ENCODE measurements around the gene DPYSL5. TPM values are rescaled to one million over a fixed set of nuclear protein-coding genes. Genes with fewer than 3 reads are reported as not detected.

Gene DPYSL5
- total and polyA plus RNA-seq, 2 of the 13 experiments (the other 11 are each of a cell fraction or from before 2014, with no cell fraction given) = 0.15 TPM; not detected in 1

DNA sequence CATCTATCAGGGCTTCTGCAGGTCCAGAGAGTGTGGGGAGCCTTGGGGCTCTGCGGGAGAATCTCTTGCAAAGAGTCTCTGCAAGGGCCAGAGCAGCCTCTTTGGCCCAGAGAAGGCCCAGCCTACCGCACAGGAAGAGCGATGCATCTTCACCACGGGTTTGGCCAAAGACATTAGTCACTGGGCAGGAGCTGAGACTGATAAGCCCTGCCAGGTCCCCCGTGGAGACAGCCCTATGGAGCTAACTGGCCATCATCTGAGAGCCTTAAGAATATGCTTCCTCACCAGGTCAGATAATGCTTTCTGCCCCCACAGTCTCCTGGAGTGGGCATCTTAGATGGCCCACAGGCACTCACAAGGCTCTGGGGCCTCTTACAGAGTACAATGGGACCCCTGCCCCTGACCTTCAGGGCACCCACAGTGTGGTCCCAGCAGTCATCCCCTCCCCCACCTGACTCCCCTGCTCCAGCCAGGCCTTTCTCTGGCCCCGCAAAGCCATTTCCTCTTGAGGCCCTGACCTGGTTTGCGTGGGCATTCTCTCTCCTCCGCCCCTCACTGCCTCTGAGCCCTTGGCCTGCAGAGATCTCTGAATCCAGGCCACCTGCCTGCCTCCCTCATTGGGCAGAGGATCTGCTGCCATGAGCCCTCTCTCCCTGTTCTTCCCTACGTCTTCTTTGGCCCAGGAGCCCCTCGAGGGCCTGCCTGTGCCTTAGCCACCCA, 90.6 kb downstream of the DPYSL5 start:
- Histone ChIP-seq H3K4me3 (replicated peaks in 1 of 3; ENCODE audit: insufficient read depth in 1 of 3, low read depth in 2 of 3, low read length in 3 of 3) (no peak overlapping the region), H3K79me2 (ENCODE audit: insufficient read depth, low read length) (no peaks in the 10 kb centered on the region), H4K20me1 (ENCODE audit: insufficient read depth, low read length) (no peaks in the 10 kb centered on the region), H3K27me3 (ENCODE audit: control insufficient read depth in 1 of 2, insufficient read depth in 2 of 2, low read length in 2 of 2) (peaks cover 10 to 64% of the 10 kb centered on the region in 2 experiments; a peak in 4 of 5 replicates), H3K36me3 (replicated peaks in 1 of 2; ENCODE audit: control insufficient read depth in 1 of 2, insufficient read depth in 2 of 2, low read length in 2 of 2) (no peaks in the 10 kb centered on the region), H3K9me3 (ENCODE audit: low read length) (no peaks in the 10 kb centered on the region), H3K4me1 (ENCODE audit: insufficient read depth, low read length) (peaks cover 10% of the 10 kb centered on the region), H3K27ac (ENCODE audit: extremely low read length, insufficient read depth, low read length) (no peak overlapping the region), H3K9ac (ENCODE audit: insufficient read depth, low read depth, low read length) (no peak overlapping the region), H3K4me2 (ENCODE audit: low read depth, low read length) (no peak overlapping the region), H2AFZ (ENCODE audit: low read length) (no peak overlapping the region)
- ChIA-PET POLR2A (no interaction called here), CTCF (ENCODE audit: low intra/inter-chr PET ratio, low total read pairs) (interaction anchor here (0.9 kb wide), 1 partner anchor 93 kb away, joined by 3 read pairs; no protein-coding TSS in a partner anchor)
- WGBS (ENCODE audit: low lambda C conversion rate) = 52% methylated on average over 8 of the region's 10 CpGs
- in situ Hi-C loops (cut with HindIII; ENCODE audit: extremely low pct_ligation_motif_present, low pct_unique_long_range_greater_than_20kb) (no loop called here), intact Hi-C loops (cut with micrococcal nuclease; ENCODE audit: unreplicated experiment) (loop anchor here (1.0 kb wide), 1 partner anchor 38 kb away; no protein-coding TSS in a partner anchor)
- BruUV-seq (replicated peaks) = no TSS peak
- DNase-seq (ENCODE audit: low spot score) (no peak), ATAC-seq (no peak), FAIRE-seq (no peak)
- TF ChIP-seq, protein P1, sequence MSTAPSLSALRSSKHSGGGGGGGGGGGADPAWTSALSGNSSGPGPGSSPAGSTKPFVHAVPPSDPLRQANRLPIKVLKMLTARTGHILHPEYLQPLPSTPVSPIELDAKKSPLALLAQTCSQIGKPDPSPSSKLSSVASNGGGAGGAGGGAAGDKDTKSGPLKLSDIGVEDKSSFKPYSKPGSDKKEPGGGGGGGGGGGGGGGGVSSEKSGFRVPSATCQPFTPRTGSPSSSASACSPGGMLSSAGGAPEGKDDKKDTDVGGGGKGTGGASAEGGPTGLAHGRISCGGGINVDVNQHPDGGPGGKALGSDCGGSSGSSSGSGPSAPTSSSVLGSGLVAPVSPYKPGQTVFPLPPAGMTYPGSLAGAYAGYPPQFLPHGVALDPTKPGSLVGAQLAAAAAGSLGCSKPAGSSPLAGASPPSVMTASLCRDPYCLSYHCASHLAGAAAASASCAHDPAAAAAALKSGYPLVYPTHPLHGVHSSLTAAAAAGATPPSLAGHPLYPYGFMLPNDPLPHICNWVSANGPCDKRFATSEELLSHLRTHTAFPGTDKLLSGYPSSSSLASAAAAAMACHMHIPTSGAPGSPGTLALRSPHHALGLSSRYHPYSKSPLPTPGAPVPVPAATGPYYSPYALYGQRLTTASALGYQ (CRISPR knock-in tag; IDR thresholded peaks at IDR 0.05) = no peak

DNA sequence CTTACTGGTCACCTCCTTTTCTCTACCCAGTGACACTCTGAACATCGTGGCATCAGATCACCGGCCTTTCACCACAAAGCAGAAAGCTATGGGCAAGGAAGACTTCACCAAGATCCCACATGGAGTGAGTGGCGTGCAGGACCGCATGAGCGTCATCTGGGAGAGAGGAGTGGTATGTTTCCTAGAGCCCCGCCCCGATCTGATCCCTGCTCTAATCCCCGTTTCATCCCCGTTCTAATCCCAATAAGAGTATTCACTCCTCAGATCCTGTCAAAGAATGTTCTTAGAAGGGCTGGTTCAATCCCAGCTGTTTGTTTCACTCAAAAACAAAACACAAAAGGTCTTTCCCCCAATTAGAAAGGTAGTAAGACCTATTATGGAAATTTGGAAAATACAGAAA, 92.1 kb downstream of the DPYSL5 start:
- BruUV-seq (replicated peaks) = no TSS peak
- ATAC-seq (no peak), FAIRE-seq (no peak), DNase-seq (ENCODE audit: low spot score) (no peak)
- in situ Hi-C loops (cut with HindIII; ENCODE audit: extremely low pct_ligation_motif_present, low pct_unique_long_range_greater_than_20kb) (loop anchor here (5.0 kb wide), 1 partner anchor 93 kb away; the partner anchor contains the start of gene DPYSL5), intact Hi-C loops (cut with micrococcal nuclease; ENCODE audit: unreplicated experiment) (no loop called here)
- Histone ChIP-seq H3K79me2 (ENCODE audit: insufficient read depth, low read length) (no peaks in the 10 kb centered on the region), H3K36me3 (replicated peaks in 1 of 2; ENCODE audit: control insufficient read depth in 1 of 2, insufficient read depth in 2 of 2, low read length in 2 of 2) (no peaks in the 10 kb centered on the region), H3K4me2 (ENCODE audit: low read depth, low read length) (no peak overlapping the region), H3K27me3 (ENCODE audit: control insufficient read depth in 1 of 2, insufficient read depth in 2 of 2, low read length in 2 of 2) (peaks cover 6 to 56% of the 10 kb centered on the region in 2 experiments), H3K4me1 (ENCODE audit: insufficient read depth, low read length) (peaks cover 15% of the 10 kb centered on the region), H3K27ac (ENCODE audit: extremely low read length, insufficient read depth, low read length) (no peak overlapping the region), H3K9ac (ENCODE audit: insufficient read depth, low read depth, low read length) (no peak overlapping the region), H2AFZ (ENCODE audit: low read length) (no peak overlapping the region), H3K9me3 (ENCODE audit: low read length) (no peaks in the 10 kb centered on the region), H3K4me3 (replicated peaks in 1 of 3; ENCODE audit: insufficient read depth in 1 of 3, low read depth in 2 of 3, low read length in 3 of 3) (no peak overlapping the region), H4K20me1 (ENCODE audit: insufficient read depth, low read length) (no peaks in the 10 kb centered on the region)
- ChIA-PET POLR2A (interaction anchor here (0.7 kb wide), 1 partner anchor 88 kb away, joined by 3 read pairs; no protein-coding TSS in a partner anchor), CTCF (ENCODE audit: low intra/inter-chr PET ratio, low total read pairs) (interaction anchor here (4.6 kb wide), 1 partner anchor 94 kb away, joined by 80 read pairs; the partner anchor contains the start of gene DPYSL5)
- WGBS (ENCODE audit: low lambda C conversion rate) = 21% methylated on average over 9 of the region's 9 CpGs
- no peak for TF ChIP-seq MTF2 (CRISPR knock-in tag; IDR thresholded peaks at IDR 0.05; ENCODE audit: borderline replicate concordance)
- TF ChIP-seq, protein P2, sequence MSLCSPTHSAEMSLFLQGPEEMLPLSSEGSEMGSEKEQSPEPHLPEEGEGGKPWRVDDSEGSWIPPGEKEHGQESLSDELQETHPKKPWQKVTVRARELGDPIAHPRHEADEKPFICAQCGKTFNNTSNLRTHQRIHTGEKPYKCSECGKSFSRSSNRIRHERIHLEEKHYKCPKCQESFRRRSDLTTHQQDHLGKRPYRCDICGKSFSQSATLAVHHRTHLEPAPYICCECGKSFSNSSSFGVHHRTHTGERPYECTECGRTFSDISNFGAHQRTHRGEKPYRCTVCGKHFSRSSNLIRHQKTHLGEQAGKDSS (CRISPR knock-in tag; IDR thresholded peaks at IDR 0.05; ENCODE audit: borderline replicate concordance, low read depth) = no peak
- TF ChIP-seq ZFP90 (CRISPR knock-in tag; IDR thresholded peaks at IDR 0.05; ENCODE audit: borderline replicate concordance) = no peak
- TF ChIP-seq PRPF4 (IDR thresholded peaks at IDR 0.05; ENCODE audit: low read depth, low read length, poor library complexity, severe bottlenecking) = no peak
- no peak for TF ChIP-seq CBX5 (CRISPR knock-in tag; IDR thresholded peaks at IDR 0.05; ENCODE audit: borderline replicate concordance)
- no peak for TF ChIP-seq GTF3A (CRISPR knock-in tag; conservative IDR thresholded peaks at IDR 0.05)
- TF ChIP-seq, protein P3, sequence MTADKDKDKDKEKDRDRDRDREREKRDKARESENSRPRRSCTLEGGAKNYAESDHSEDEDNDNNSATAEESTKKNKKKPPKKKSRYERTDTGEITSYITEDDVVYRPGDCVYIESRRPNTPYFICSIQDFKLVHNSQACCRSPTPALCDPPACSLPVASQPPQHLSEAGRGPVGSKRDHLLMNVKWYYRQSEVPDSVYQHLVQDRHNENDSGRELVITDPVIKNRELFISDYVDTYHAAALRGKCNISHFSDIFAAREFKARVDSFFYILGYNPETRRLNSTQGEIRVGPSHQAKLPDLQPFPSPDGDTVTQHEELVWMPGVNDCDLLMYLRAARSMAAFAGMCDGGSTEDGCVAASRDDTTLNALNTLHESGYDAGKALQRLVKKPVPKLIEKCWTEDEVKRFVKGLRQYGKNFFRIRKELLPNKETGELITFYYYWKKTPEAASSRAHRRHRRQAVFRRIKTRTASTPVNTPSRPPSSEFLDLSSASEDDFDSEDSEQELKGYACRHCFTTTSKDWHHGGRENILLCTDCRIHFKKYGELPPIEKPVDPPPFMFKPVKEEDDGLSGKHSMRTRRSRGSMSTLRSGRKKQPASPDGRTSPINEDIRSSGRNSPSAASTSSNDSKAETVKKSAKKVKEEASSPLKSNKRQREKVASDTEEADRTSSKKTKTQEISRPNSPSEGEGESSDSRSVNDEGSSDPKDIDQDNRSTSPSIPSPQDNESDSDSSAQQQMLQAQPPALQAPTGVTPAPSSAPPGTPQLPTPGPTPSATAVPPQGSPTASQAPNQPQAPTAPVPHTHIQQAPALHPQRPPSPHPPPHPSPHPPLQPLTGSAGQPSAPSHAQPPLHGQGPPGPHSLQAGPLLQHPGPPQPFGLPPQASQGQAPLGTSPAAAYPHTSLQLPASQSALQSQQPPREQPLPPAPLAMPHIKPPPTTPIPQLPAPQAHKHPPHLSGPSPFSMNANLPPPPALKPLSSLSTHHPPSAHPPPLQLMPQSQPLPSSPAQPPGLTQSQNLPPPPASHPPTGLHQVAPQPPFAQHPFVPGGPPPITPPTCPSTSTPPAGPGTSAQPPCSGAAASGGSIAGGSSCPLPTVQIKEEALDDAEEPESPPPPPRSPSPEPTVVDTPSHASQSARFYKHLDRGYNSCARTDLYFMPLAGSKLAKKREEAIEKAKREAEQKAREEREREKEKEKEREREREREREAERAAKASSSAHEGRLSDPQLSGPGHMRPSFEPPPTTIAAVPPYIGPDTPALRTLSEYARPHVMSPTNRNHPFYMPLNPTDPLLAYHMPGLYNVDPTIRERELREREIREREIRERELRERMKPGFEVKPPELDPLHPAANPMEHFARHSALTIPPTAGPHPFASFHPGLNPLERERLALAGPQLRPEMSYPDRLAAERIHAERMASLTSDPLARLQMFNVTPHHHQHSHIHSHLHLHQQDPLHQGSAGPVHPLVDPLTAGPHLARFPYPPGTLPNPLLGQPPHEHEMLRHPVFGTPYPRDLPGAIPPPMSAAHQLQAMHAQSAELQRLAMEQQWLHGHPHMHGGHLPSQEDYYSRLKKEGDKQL (CRISPR knock-in tag; IDR thresholded peaks at IDR 0.05; ENCODE audit: low read depth) = no peak

Data from HepG2 (cell line).